HEK293 (cell line): ENCODE measurements around the gene THSD4.

Source experiments
- CTCF ChIA-PET: fragments of 350-600 bp; formaldehyde crosslinking; extraction: SDS; loops from one replicate; lab custom pipeline; 2021; ENCODE audit warnings: antibody characterized with exemption; lab: Yijun Ruan, JAX
- POLR2A ChIA-PET: fragments of 300-600 bp; formaldehyde crosslinking; extraction: SDS; loops from one replicate; lab custom pipeline; 2020; ENCODE audit warnings: antibody characterized with exemption, inconsistent platforms; lab: Yijun Ruan, JAX
- H3K27ac ChIP-seq: fragments of 200-500 bp; sonication (Bioruptor generic); 2 replicates; pipeline ENCODE4 v1.5.1; 2014; ENCODE audit warnings: low read depth, low read length, control low read depth, inconsistent platforms; ENCODE audit errors: extremely low read depth
- H3K36me3 ChIP-seq, 2 experiments: fragments of 200-500 bp in 1 of 2; sonication (Bioruptor generic) in 1 of 2; 1 replicate in 1 of 2; 2 replicates in 1 of 2; pipeline ENCODE4 v1.5.1; 2014 to 2017; ENCODE audit warnings: inconsistent platforms in 2 of 2, low read length in 2 of 2; ENCODE audit not compliant: control insufficient read depth in 2 of 2, insufficient read depth in 1 of 2
- H3K4me1 ChIP-seq: fragments of 200-500 bp; sonication (Bioruptor generic); 2 replicates; pipeline ENCODE4 v1.5.1; 2014; ENCODE audit warnings: mild to moderate bottlenecking, low read length, inconsistent platforms; ENCODE audit not compliant: control insufficient read depth, insufficient read depth
- H3K4me3 ChIP-seq: 2 replicates; pipeline ENCODE4 v1.5.1; 2011; ENCODE audit warnings: low read depth, mild to moderate bottlenecking, control low read depth, low read length, moderate library complexity
- H3K9me3 ChIP-seq: fragments of 200-500 bp; sonication (Bioruptor generic); 2 replicates; pipeline ENCODE4 v1.5.1; 2014; ENCODE audit warnings: low read depth, low read length, inconsistent platforms; ENCODE audit not compliant: control insufficient read depth, insufficient read depth
- EGR2 ChIP-seq: fragments of 450-650 bp; formaldehyde crosslinking; IDR thresholded peaks from 2 replicates; pipeline ENCODE4 v1.5.1; 2016; ENCODE audit warnings: low read depth, missing biosample characterization, missing genetic modification characterization
- HOXA7 ChIP-seq: sonication (generic); formaldehyde crosslinking; IDR thresholded peaks from 2 replicates; pipeline ENCODE4 v1.8.1; 2022; ENCODE audit warnings: missing genetic modification reagents, borderline replicate concordance
- KLF17 ChIP-seq: fragments of 450-650 bp; formaldehyde crosslinking; IDR thresholded peaks from 2 replicates; pipeline ENCODE4 v1.5.1; 2016; ENCODE audit warnings: missing biosample characterization, missing genetic modification characterization
- OSR2 ChIP-seq: fragments of 450-650 bp; formaldehyde crosslinking; IDR thresholded peaks from 2 replicates; pipeline ENCODE4 v1.5.1; 2016; ENCODE audit warnings: missing biosample characterization, missing genetic modification characterization
- PATZ1 ChIP-seq: fragments of 450-650 bp; formaldehyde crosslinking; IDR thresholded peaks from 2 replicates; pipeline ENCODE4 v1.5.1; 2016; ENCODE audit warnings: missing biosample characterization, missing genetic modification characterization
- YY1 ChIP-seq: fragments of 450-650 bp; formaldehyde crosslinking; IDR thresholded peaks from 2 replicates; pipeline ENCODE4 v1.5.1; 2018; ENCODE audit warnings: missing biosample characterization, missing genetic modification characterization
- ZBTB49 ChIP-seq: fragments of 450-650 bp; formaldehyde crosslinking; IDR thresholded peaks from 2 replicates; pipeline ENCODE4 v1.5.1; 2016; ENCODE audit warnings: missing biosample characterization, missing genetic modification characterization, low read depth
- ZNF114 ChIP-seq: fragments of 450-650 bp; formaldehyde crosslinking; IDR thresholded peaks from 2 replicates; pipeline ENCODE4 v1.5.0; 2017; ENCODE audit warnings: missing biosample characterization, missing genetic modification characterization
- ZNF138 ChIP-seq: fragments of 450-650 bp; formaldehyde crosslinking; IDR thresholded peaks from 2 replicates; pipeline ENCODE4 v1.5.1; 2016; ENCODE audit warnings: missing biosample characterization, missing genetic modification characterization, borderline replicate concordance
- ZNF2 ChIP-seq: fragments of 450-650 bp; formaldehyde crosslinking; IDR thresholded peaks from 2 replicates; pipeline ENCODE4 v1.5.1; 2016; ENCODE audit warnings: missing biosample characterization, missing genetic modification characterization
- ZNF24 ChIP-seq: fragments of 450-650 bp; formaldehyde crosslinking; IDR thresholded peaks from 2 replicates; pipeline ENCODE4 v1.5.1; 2016; ENCODE audit warnings: missing biosample characterization, missing genetic modification characterization
- ZNF274 ChIP-seq, 2 experiments: fragments of 200-500 bp in 1 of 2; fragments of 450-650 bp in 1 of 2; sonication (Bioruptor generic) in 1 of 2; formaldehyde crosslinking in 1 of 2; IDR thresholded peaks; 2 replicates each; pipeline versions ENCODE4 v1.5.1 to v1.6.1; 2014 to 2016; ENCODE audit warnings: borderline replicate concordance in 1 of 2, inconsistent platforms in 1 of 2, low read length in 1 of 2, missing biosample characterization in 1 of 2, missing genetic modification characterization in 1 of 2
- ZNF518A ChIP-seq: fragments of 450-650 bp; formaldehyde crosslinking; conservative IDR thresholded peaks from 2 replicates; pipeline ENCODE4 v1.5.1; 2016; ENCODE audit warnings: low read depth, missing biosample characterization, missing genetic modification characterization
- ZNF549 ChIP-seq: fragments of 450-650 bp; IDR thresholded peaks from 2 replicates; pipeline ENCODE4 v1.5.1; 2018; ENCODE audit warnings: missing biosample characterization, missing genetic modification characterization, mild to moderate bottlenecking, inconsistent platforms, moderate library complexity
- ZNF654 ChIP-seq: fragments of 450-650 bp; formaldehyde crosslinking; IDR thresholded peaks from 2 replicates; pipeline ENCODE4 v1.5.1; 2016; ENCODE audit warnings: low read depth, missing biosample characterization, missing genetic modification characterization
- TF ChIP-seq, protein P1 (sequence below): fragments of 450-650 bp; formaldehyde crosslinking; IDR thresholded peaks from 2 replicates; pipeline ENCODE4 v1.5.1; 2016; ENCODE audit warnings: missing biosample characterization, missing genetic modification characterization

Gene THSD4

DNA sequence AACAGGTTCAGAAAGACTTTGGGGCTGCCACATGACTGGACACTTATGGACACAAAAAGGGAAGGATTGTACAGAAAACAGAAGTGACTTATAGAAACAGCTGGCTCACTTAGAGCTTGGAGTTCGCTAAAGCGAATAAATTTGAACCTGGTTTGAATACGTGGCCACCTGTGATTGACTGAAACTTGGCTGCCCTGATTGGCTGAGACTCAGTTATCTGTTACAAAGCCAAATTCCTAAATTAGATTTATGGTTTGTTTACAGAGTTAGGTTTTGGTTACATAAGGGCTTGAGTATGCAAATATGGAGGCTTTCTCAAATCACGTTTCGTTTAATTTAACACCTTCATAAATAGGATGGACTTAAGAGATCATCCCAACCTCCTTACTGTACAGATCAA, 270.2 kb downstream of the THSD4 start (continued):
- no peak for TF ChIP-seq ZNF518A (tag by site-specific recombination)
- no peak for TF ChIP-seq ZNF654 (tag by site-specific recombination)
- no peak for TF ChIP-seq ZNF2
- TF ChIP-seq, protein P1, sequence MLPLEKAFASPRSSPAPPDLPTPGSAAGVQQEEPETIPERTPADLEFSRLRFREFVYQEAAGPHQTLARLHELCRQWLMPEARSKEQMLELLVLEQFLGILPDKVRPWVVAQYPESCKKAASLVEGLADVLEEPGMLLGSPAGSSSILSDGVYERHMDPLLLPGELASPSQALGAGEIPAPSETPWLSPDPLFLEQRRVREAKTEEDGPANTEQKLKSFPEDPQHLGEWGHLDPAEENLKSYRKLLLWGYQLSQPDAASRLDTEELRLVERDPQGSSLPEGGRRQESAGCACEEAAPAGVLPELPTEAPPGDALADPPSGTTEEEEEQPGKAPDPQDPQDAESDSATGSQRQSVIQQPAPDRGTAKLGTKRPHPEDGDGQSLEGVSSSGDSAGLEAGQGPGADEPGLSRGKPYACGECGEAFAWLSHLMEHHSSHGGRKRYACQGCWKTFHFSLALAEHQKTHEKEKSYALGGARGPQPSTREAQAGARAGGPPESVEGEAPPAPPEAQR: no peak
- no peak for TF ChIP-seq ZNF24 (tag by site-specific recombination)
- no peak for TF ChIP-seq ZNF114

GRCh38 chr15:71386005-71386404, 270.7 kb downstream of the THSD4 start:
- Histone ChIP-seq H3K36me3 (no peaks in the 10 kb centered on the region), H3K4me3 (no peak overlapping the region), H3K27ac (peak overlapping the region; percentile 25; the same call in 1 of the 2 replicates), H3K9me3 (no peaks in the 10 kb centered on the region), H3K4me1 (peaks cover 48% of the 10 kb centered on the region)
- TF ChIP-seq HOXA7 (CRISPR knock-in tag) (no peak), OSR2 (peak; percentile 18; the same call in 1 of the 2 replicates), ZNF549 (peak; percentile 94), KLF17 (tag by site-specific recombination) (no peak)
- ChIA-PET CTCF (interaction anchor here (0.6 to 3.7 kb wide), 20 partner anchors 9 to 415 kb away, joined by 3 to 37 read pairs (median 4); partner anchors contain the start of gene THSD4), POLR2A (interaction anchor here (0.6 to 1.4 kb wide), 2 partner anchors 54 to 154 kb away, joined by 3 to 4 read pairs; no protein-coding TSS in a partner anchor)

- H3K36me3 ChIP-seq: no peaks in the 10 kb centered on the region
- H3K9me3 ChIP-seq: no peaks in the 10 kb centered on the region
- peak overlapping the region; percentile 25; the same call in 1 of the 2 replicates for H3K27ac ChIP-seq
- H3K4me3 ChIP-seq: no peak overlapping the region
- H3K4me1 ChIP-seq: peaks cover 51% of the 10 kb centered on the region
- ChIA-PET POLR2A (interaction anchor here (0.6 to 1.4 kb wide), 2 partner anchors 54 to 153 kb away, joined by 3 to 4 read pairs; no protein-coding TSS in a partner anchor), CTCF (interaction anchor here (0.5 to 3.7 kb wide), 26 partner anchors 9 to 706 kb away, joined by 3 to 37 read pairs (median 3); partner anchors contain the start of gene THSD4)
- no peak for TF ChIP-seq ZNF274 (IDR thresholded peaks at IDR 0.05; ENCODE audit: low read length)
- no peak for TF ChIP-seq ZNF274 (tag by site-specific recombination; IDR thresholded peaks at IDR 0.05; ENCODE audit: borderline replicate concordance)
- TF ChIP-seq EGR2 (tag by site-specific recombination): no peak
- TF ChIP-seq ZNF549: no peak
- no peak for TF ChIP-seq YY1 (tag by site-specific recombination)
- no peak for TF ChIP-seq PATZ1 (tag by site-specific recombination)
- TF ChIP-seq ZBTB49 (tag by site-specific recombination): no peak
- no peak for TF ChIP-seq ZNF138 (tag by site-specific recombination)
Measured at GRCh38 chr15:71386448-71387236, 271.4 kb downstream of the THSD4 start.
